ENCODE measurements around the gene MAGI1. TPM values are rescaled to one million over a fixed set of nuclear protein-coding genes. Genes with fewer than 3 reads are reported as not detected.
A peak's percentile ranks its signal among the peaks of the same experiment; 100 is the strongest.
"Not testable (repeated sequence)": the region's sequence is repeated elsewhere in the genome, so short reads cannot be mapped to it uniquely, and the experiment has no call there.

MAGI1 gene
- total RNA-seq, 1 donor from 2014 or later, result 33.1 TPM

GRCh38 chr3:65539616-65540015 is 499.1 kb downstream of the MAGI1 start:
- no peak for ATAC-seq
- DNase-seq (ENCODE audit: missing footprints), result no peak
- intact Hi-C loops (cut with DNase I), result no loop called here

GRCh38 chr3:65538101-65538500 is 500.6 kb downstream of the MAGI1 start:
- DNase-seq (ENCODE audit: missing footprints) (no peak), ATAC-seq (no peak)
- intact Hi-C loops (cut with DNase I), result no loop called here

- intact Hi-C loops (cut with DNase I), result no loop called here
- ATAC-seq, result no peak
- DNase-seq (ENCODE audit: missing footprints), result no peak
Measured at GRCh38 chr3:65537109-65537508, 501.6 kb downstream of the MAGI1 start.

- intact Hi-C loops (cut with DNase I), result no loop called here
- ATAC-seq (no peak), DNase-seq (ENCODE audit: missing footprints) (no peak)
Measured at GRCh38 chr3:65535260-65535659, 503.5 kb downstream of the MAGI1 start.

GRCh38 chr3:65534805-65535204 is 503.9 kb downstream of the MAGI1 start:
- ATAC-seq (peak; percentile 66), DNase-seq (ENCODE audit: missing footprints) (no peak)
- intact Hi-C loops (cut with DNase I), result no loop called here

- DNase-seq (ENCODE audit: missing footprints) (no peak), ATAC-seq (no peak)
- intact Hi-C loops (cut with DNase I), result no loop called here
Measured at GRCh38 chr3:65532749-65533148, 506.0 kb downstream of the MAGI1 start.

GRCh38 chr3:65532215-65532614 is 506.5 kb downstream of the MAGI1 start:
- ATAC-seq (no peak), DNase-seq (ENCODE audit: missing footprints) (no peak)
- intact Hi-C loops (cut with DNase I), result no loop called here

- intact Hi-C loops (cut with DNase I), result no loop called here
- ATAC-seq (no peak), DNase-seq (ENCODE audit: missing footprints) (no peak)
Measured at GRCh38 chr3:65531499-65531898, 507.2 kb downstream of the MAGI1 start.

- ATAC-seq (no peak), DNase-seq (ENCODE audit: missing footprints) (no peak)
- intact Hi-C loops (cut with DNase I), result no loop called here
Measured at GRCh38 chr3:65526656-65527055, 512.1 kb downstream of the MAGI1 start.

GRCh38 chr3:65524584-65524983 is 514.1 kb downstream of the MAGI1 start:
- ATAC-seq (no peak), DNase-seq (ENCODE audit: missing footprints) (no peak)
- intact Hi-C loops (cut with DNase I), result no loop called here

- no peak for ATAC-seq
- intact Hi-C loops (cut with DNase I), result no loop called here
- no peak for DNase-seq (ENCODE audit: missing footprints)
Measured at GRCh38 chr3:65523878-65524277, 514.8 kb downstream of the MAGI1 start.

GRCh38 chr3:65521032-65521431 is 517.7 kb downstream of the MAGI1 start:
- intact Hi-C loops (cut with DNase I), result no loop called here
- no peak for DNase-seq (ENCODE audit: missing footprints)
- no peak for ATAC-seq

GRCh38 chr3:65516998-65517397 is 521.7 kb downstream of the MAGI1 start:
- intact Hi-C loops (cut with DNase I), result no loop called here
- DNase-seq (ENCODE audit: missing footprints) (no peak), ATAC-seq (no peak)

GRCh38 chr3:65514317-65514716 is 524.4 kb downstream of the MAGI1 start:
- ATAC-seq; DNase-seq (ENCODE audit: missing footprints); intact Hi-C loops (cut with DNase I): not testable (repeated sequence)

- DNase-seq (ENCODE audit: missing footprints); intact Hi-C loops (cut with DNase I); ATAC-seq: not testable (repeated sequence)
Measured at GRCh38 chr3:65509423-65509794, 529.3 kb downstream of the MAGI1 start.

- ATAC-seq (peak; percentile 50), DNase-seq (ENCODE audit: missing footprints) (no peak)
- intact Hi-C loops (cut with DNase I), result no loop called here
Measured at GRCh38 chr3:65508750-65509422, 529.8 kb downstream of the MAGI1 start.

- DNase-seq (ENCODE audit: missing footprints) (no peak), ATAC-seq (no peak)
- intact Hi-C loops (cut with DNase I), result no loop called here
Measured at GRCh38 chr3:65507437-65507836, 531.3 kb downstream of the MAGI1 start.

GRCh38 chr3:65503776-65504175 is 534.9 kb downstream of the MAGI1 start:
- no peak for DNase-seq (ENCODE audit: missing footprints)
- ATAC-seq, result no peak
- intact Hi-C loops (cut with DNase I), result no loop called here

- DNase-seq (ENCODE audit: missing footprints) (no peak), ATAC-seq (no peak)
- intact Hi-C loops (cut with DNase I), result no loop called here
Measured at GRCh38 chr3:65502526-65502925, 536.2 kb downstream of the MAGI1 start.

- ATAC-seq (no peak), DNase-seq (ENCODE audit: missing footprints) (no peak)
- intact Hi-C loops (cut with DNase I), result no loop called here
Measured at GRCh38 chr3:65500398-65501306, 538.1 kb downstream of the MAGI1 start.

All from Right ventricle myocardium inferior (tissue), 1 donor.